ENCODE measurements around the gene NAA10.

Gene NAA10

GRCh38 chrX:153947009-153947769 is 12.4 kb upstream of the NAA10 start:
- DNase-seq = peak; percentile 6

- DNase-seq = no peak
These were observed 11.4 kb upstream of the NAA10 start for GRCh38 chrX:153945956-153946943.

- DNase-seq = no peak
These were observed 9.9 kb upstream of the NAA10 start for GRCh38 chrX:153944800-153945150.

GRCh38 chrX:153944140-153944799 is 9.4 kb upstream of the NAA10 start, which contains the start of gene RENBP:
TSS of gene RENBP (minus strand) at chrX:153944643. CDS start at chrX:153944610, 33 bp downstream.
- no peak for DNase-seq

GRCh38 chrX:153941336-153942252 is 6.8 kb upstream of the NAA10 start:
- DNase-seq = no peak

GRCh38 chrX:153939573-153939972 is 4.7 kb upstream of the NAA10 start:
- no peak for DNase-seq

GRCh38 chrX:153938226-153938786 is 3.5 kb upstream of the NAA10 start:
- DNase-seq = no peak

- no peak for DNase-seq
These were observed 2.2 kb upstream of the NAA10 start for GRCh38 chrX:153937056-153937455.

GRCh38 chrX:153935326-153935851 is 552 bp upstream of the NAA10 start:
- DNase-seq = no peak

GRCh38 chrX:153934148-153934761 is 582 bp downstream of the NAA10 start:
- no peak for DNase-seq

GRCh38 chrX:153933748-153934147 is 1.1 kb downstream of the NAA10 start:
- no peak for DNase-seq

- DNase-seq = no peak
These were observed 2.5 kb downstream of the NAA10 start for GRCh38 chrX:153932220-153932915.

GRCh38 chrX:153931748-153932147 is 3.1 kb downstream of the NAA10 start:
- DNase-seq = no peak

GRCh38 chrX:153931151-153931550 is 3.7 kb downstream of the NAA10 start:
- DNase-seq = no peak

- no peak for DNase-seq
These were observed 4.6 kb downstream of the NAA10 start for GRCh38 chrX:153930011-153930910.

- DNase-seq = no peak
These were observed 5.3 kb downstream of the NAA10 start for GRCh38 chrX:153929576-153929975.

- no peak for DNase-seq
These were observed 6.0 kb downstream of the NAA10 start for GRCh38 chrX:153928846-153929245.

- peak; percentile 96 for DNase-seq
These were observed 6.7 kb downstream of the NAA10 start for GRCh38 chrX:153927922-153928760.

- DNase-seq = no peak
These were observed 7.2 kb downstream of the NAA10 start for GRCh38 chrX:153927672-153927921.
